Ovary (tissue), 9 donors: ENCODE measurements around the gene GTPBP6. TPM values are rescaled to one million over a fixed set of nuclear protein-coding genes. Genes with fewer than 3 reads are reported as not detected.
"Not testable (repeated sequence)": the region's sequence is repeated elsewhere in the genome, so short reads cannot be mapped to it uniquely, and the experiment has no call there.

Experiments used
- DNase-seq, 5 donors: peaks; one replicate each; pipeline ENCODE4 v3.0.0-alpha.2; 2019 to 2020
- H3K27ac ChIP-seq, 2 donors: fragments of 200-600 bp; one replicate each; pipeline versions ENCODE4 v1.5.1 to v1.8.0; 2019 to 2022
- H3K27me3 ChIP-seq: fragments of 200-600 bp; one replicate; pipeline ENCODE4 v1.8.0; 2022
- H3K36me3 ChIP-seq: fragments of 200-600 bp; sonication (generic); one replicate; pipeline ENCODE4 v1.5.1; 2019
- H3K4me1 ChIP-seq: one replicate; pipeline ENCODE4 v1.8.1; 2013; ENCODE audit warnings: mild to moderate bottlenecking, moderate library complexity; ENCODE audit not compliant: insufficient read depth
- H3K4me3 ChIP-seq: fragments of 200-600 bp; sonication (generic); one replicate; pipeline ENCODE4 v1.5.1; 2017
- H3K9me3 ChIP-seq, 2 donors: fragments of 200-600 bp in 1 of 2; sonication (generic) in 1 of 2; one replicate each; pipeline versions ENCODE4 v1.5.1 to v1.8.1; 2013 to 2019; ENCODE audit warnings: mild to moderate bottlenecking in 1 of 2, moderate library complexity in 1 of 2
- CTCF ChIP-seq, 3 donors: fragments of 450-650 bp in 2 of 3; fragments of 200-600 bp in 1 of 3; IDR thresholded peaks; one replicate each; pipeline versions ENCODE4 v1.5.1 to v1.8.0; 2016 to 2022; ENCODE audit warnings: antibody characterized with exemption in 3 of 3, mild to moderate bottlenecking in 1 of 3
- EP300 ChIP-seq: sonication (generic); formaldehyde crosslinking; IDR thresholded peaks from one replicate; pipeline ENCODE4 v1.6.1; 2017; ENCODE audit warnings: antibody characterized with exemption
- POLR2A ChIP-seq: fragments of 450-650 bp; IDR thresholded peaks from one replicate; pipeline ENCODE4 v1.6.1; 2017; ENCODE audit warnings: antibody characterized with exemption, mild to moderate bottlenecking, moderate library complexity
- WGBS, 3 donors: extraction: QIAGEN DNeasy Blood & Tissue Kit in 1 of 3; methylation state at CpG; one replicate each; pipeline versions ENCODE4 v1.1.5 to v1.1.7; 2013 to 2017; 5-methylcytosine and 5-hydroxymethylcytosine counted together
- intact Hi-C, 4 donors: fragments of 100-400 bp; cut with DNase I; formaldehyde crosslinking; loops; one replicate each; pipeline versions ENCODE4 v1.11.0 to v1.15.1; 2022 to 2023
- polyA plus RNA-seq, 2 donors: library from polyadenylated mRNA; stranded (reverse); fragments of 200-250 nt in 1 of 2; fragments of 350-450 nt in 1 of 2; fragmentation: Illumina TruSeq in 1 of 2; extraction: RNeasy Lipid Tissue Mini Kit (QIAGEN cat#74804) in 1 of 2; gene quantifications; one replicate each; pipeline ENCODE4 v1.2.3, GENCODE V29; 2013 to 2014
- total RNA-seq, 7 donors: library from RNA; depleted of rRNA in 2 of 7; stranded (reverse); fragments of >200 nt in 2 of 7; fragmentation: NEBNext Ultra II Directional in 3 of 7; extraction: Animal tissue kit (Norgen Biotek cat#: 25700) in 3 of 7; gene quantifications; one replicate each; pipeline versions ENCODE4 v1.1.0 to v1.2.4, GENCODE V29; 2016 to 2023
- donor health status: DM: no; HTN: no; CAD: no; lungs with moderate emphysema.
- donor health status: DM: no; HTN: no; CAD: no.
- donor health status: Bipolar disorder and iron deficiency.
- donor health status: DM: yes; HTN: yes; CAD: no.
- donor health status: DM: no; HTN: no; CAD: no.
- donor health status: DM: yes; HTN: yes; CAD: no.

The GTPBP6 gene
- total and polyA plus RNA-seq, 9 donors: 7.1 to 69.0 (median 47.8) TPM

GRCh38 chrX:331151-331824 lies 12.7 kb upstream of the GTPBP6 start:
- no peaks in the 10 kb centered on the region for H3K27me3 ChIP-seq
- peak in 2 of 5 donors; percentile 31 to 52 for DNase-seq
- no peaks in the 10 kb centered on the region for H3K9me3 ChIP-seq
- H3K36me3 ChIP-seq: no peaks in the 10 kb centered on the region
- peaks cover 6% of the 10 kb centered on the region for H3K4me1 ChIP-seq
- intact Hi-C loops: no loop called here
- H3K27ac ChIP-seq: no peak overlapping the region
- WGBS, 3 donors: 5 to 9% (median 6%) methylated on average over 48 to 51 of the region's 51 CpGs
- H3K4me3 ChIP-seq: no peak overlapping the region
- TF ChIP-seq CTCF (IDR thresholded peaks at IDR 0.05): no peak
- TF ChIP-seq EP300: no peak

- 20 to 51% (median 36%) methylated on average over 11 to 28 of the region's 28 CpGs for WGBS, 3 donors
- H3K9me3 ChIP-seq: no peaks in the 10 kb centered on the region
- TF ChIP-seq EP300 (no peak), CTCF (IDR thresholded peaks at IDR 0.05) (no peak), POLR2A (no peak)
- DNase-seq: peak in 1 of 5 donors; percentile 19
- H3K27me3 ChIP-seq: no peaks in the 10 kb centered on the region
- H3K4me1 ChIP-seq: peaks cover 6% of the 10 kb centered on the region
- intact Hi-C loops: no loop called here
- H3K27ac ChIP-seq: no peak overlapping the region
- no peak overlapping the region for H3K4me3 ChIP-seq
- H3K36me3 ChIP-seq: no peaks in the 10 kb centered on the region
Measured at GRCh38 chrX:330726-331150, 12.1 kb upstream of the GTPBP6 start.

GRCh38 chrX:330141-330725 lies 11.6 kb upstream of the GTPBP6 start:
- H3K4me3 ChIP-seq, H3K27me3 ChIP-seq, H3K4me1 ChIP-seq, intact Hi-C loops, H3K9me3 ChIP-seq, H3K36me3 ChIP-seq, H3K27ac ChIP-seq: not testable (repeated sequence)
- peak in 1 of 5 donors; percentile 34 for DNase-seq
- WGBS, 3 donors: 67 to 89% (median 80%) methylated on average over 21 to 29 of the region's 29 CpGs

- H3K36me3 ChIP-seq: no peaks in the 10 kb centered on the region
- TF ChIP-seq POLR2A: no peak
- TF ChIP-seq CTCF (IDR thresholded peaks at IDR 0.05): no peak
- TF ChIP-seq EP300: no peak
- no peaks in the 10 kb centered on the region for H3K27me3 ChIP-seq
- no peaks in the 10 kb centered on the region for H3K9me3 ChIP-seq
- H3K27ac ChIP-seq: no peak overlapping the region
- WGBS, 3 donors: 71 to 90% (median 84%) methylated on average over 12 to 18 of the region's 23 CpGs
- intact Hi-C loops: no loop called here
- peaks cover 6% of the 10 kb centered on the region for H3K4me1 ChIP-seq
- peak in 2 of 5 donors; percentile 29 to 33 for DNase-seq
- no peak overlapping the region for H3K4me3 ChIP-seq
Measured at GRCh38 chrX:329291-329910, 10.8 kb upstream of the GTPBP6 start.

- peak in 2 of 5 donors; percentile 28 to 38 for DNase-seq
Measured at GRCh38 chrX:327660-328126, 9.1 kb upstream of the GTPBP6 start.

GRCh38 chrX:324664-325063 lies 6.1 kb upstream of the GTPBP6 start:
- H3K36me3 ChIP-seq, H3K9me3 ChIP-seq, H3K4me3 ChIP-seq, H3K27ac ChIP-seq, H3K4me1 ChIP-seq, H3K27me3 ChIP-seq, intact Hi-C loops: not testable (repeated sequence)
- DNase-seq: peak in 2 of 5 donors; percentile 11 to 33
- 65 to 80% (median 74%) methylated on average over 14 of the region's 14 CpGs for WGBS, 3 donors

More at GRCh38 chrX:327660-328126, 9.1 kb upstream of the GTPBP6 start:
- 83 to 85% (median 84%) methylated on average over 31 to 33 of the region's 33 CpGs for WGBS, 3 donors
- Histone ChIP-seq H3K4me3 (no peak overlapping the region), H3K4me1 (peaks cover 6% of the 10 kb centered on the region), H3K27me3 (no peaks in the 10 kb centered on the region), H3K9me3 (no peaks in the 10 kb centered on the region), H3K36me3 (no peaks in the 10 kb centered on the region), H3K27ac (no peak overlapping the region)
- TF ChIP-seq EP300 (no peak), CTCF (IDR thresholded peaks at IDR 0.05) (no peak), POLR2A (no peak)
- intact Hi-C loops: no loop called here
